Activated naive CD4-positive, alpha-beta T cell treated with anti-CD3 and anti-CD28 coated beads, Interleukin-2, amount 10 ng/mL, durations not matched to agents 7 days and 5 days (primary cell): Measurements from ENCODE around the gene REXO4.

Source experiments
- CTCF ChIA-PET: fragments of 350-600 bp; sonication (Branson Sonifier 250); formaldehyde crosslinking; loops from one replicate; lab custom pipeline; 2021; ENCODE audit warnings: antibody characterized with exemption; lab: Charles Lee
- DNase-seq: peaks from one replicate; pipeline ENCODE4 v3.0.0-alpha.2; 2020
- H3K27ac Mint-ChIP-seq: one replicate; pipeline ENCODE4 v1.8.0; 2021; ENCODE audit warnings: mild to moderate bottlenecking, moderate library complexity, mixed read lengths
- H3K27me3 Mint-ChIP-seq: one replicate; pipeline ENCODE4 v1.8.0; 2021; ENCODE audit warnings: mild to moderate bottlenecking, mixed read lengths
- H3K36me3 Mint-ChIP-seq: one replicate; pipeline ENCODE4 v1.8.0; 2021; ENCODE audit warnings: mixed read lengths
- H3K4me1 Mint-ChIP-seq: one replicate; pipeline ENCODE4 v1.8.0; 2021; ENCODE audit warnings: mixed read lengths
- H3K4me3 Mint-ChIP-seq: one replicate; pipeline ENCODE4 v1.8.0; 2021; ENCODE audit warnings: mild to moderate bottlenecking, moderate library complexity, mixed read lengths
- H3K9me3 Mint-ChIP-seq: one replicate; pipeline ENCODE4 v1.8.0; 2021; ENCODE audit warnings: mixed read lengths

REXO4 gene

DNA sequence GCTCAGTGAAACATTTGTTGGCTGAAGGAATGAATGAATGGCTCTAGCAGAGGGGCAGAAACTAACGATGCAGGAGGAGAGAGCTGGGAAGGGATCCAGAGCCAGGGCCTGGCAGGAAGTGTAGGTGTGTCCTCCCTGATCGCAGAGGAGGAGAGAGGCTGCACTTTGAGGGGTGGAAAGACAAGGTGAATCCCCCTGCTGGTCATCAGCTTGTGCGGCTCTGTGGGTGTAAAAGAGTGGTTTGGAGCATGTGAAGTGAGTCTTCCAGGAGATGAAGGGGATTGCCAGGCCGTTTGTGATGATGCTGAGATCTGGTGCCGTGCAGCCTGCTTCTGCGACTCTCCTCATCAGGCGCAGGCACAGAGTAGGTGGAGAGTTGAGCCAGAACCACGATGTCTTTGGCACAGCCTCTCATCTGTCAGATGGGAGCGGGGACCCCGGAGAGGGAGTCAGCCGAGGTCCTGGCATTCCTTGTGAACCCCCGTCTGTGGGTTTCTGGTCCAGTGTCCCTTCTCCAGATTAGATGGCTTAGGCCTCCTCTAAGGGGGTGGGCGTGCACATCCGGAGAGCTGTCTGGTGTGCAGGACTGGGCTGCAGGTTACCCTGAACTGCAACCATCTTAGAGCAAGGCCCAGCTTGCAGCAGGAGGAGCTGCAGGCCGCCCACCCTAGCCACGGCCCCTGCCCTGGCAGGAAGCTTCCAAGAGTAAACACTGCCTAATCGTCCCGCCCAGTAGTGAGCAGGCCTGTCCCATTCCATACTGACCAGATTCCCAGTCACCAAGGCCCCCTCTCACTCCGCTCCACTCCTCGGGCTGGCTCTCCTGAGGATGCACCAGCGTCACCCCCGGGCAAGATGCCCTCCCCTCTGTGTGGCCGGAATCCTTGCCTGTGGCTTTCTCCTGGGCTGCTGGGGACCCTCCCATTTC is 4.1 kb upstream of the REXO4 start, which contains the start of gene ADAMTS13:
Gene ADAMTS13 (plus strand): TSS at position 753 of the 928 bp plus-strand sequence. CDS start 77 bp downstream, at position 830.
- DNase-seq = no peak
- peaks cover 24% of the 10 kb centered on the region for H3K27me3 Mint-ChIP-seq
- H3K36me3 Mint-ChIP-seq = peaks cover 2% of the 10 kb centered on the region
- H3K9me3 Mint-ChIP-seq = no peaks in the 10 kb centered on the region
- no peak within 1 kb of the TSS for H3K27ac Mint-ChIP-seq
- no peak within 1 kb of the TSS for H3K4me3 Mint-ChIP-seq
- peaks cover 30% of the 10 kb centered on the region for H3K4me1 Mint-ChIP-seq
- CTCF ChIA-PET = no interaction called here

DNA sequence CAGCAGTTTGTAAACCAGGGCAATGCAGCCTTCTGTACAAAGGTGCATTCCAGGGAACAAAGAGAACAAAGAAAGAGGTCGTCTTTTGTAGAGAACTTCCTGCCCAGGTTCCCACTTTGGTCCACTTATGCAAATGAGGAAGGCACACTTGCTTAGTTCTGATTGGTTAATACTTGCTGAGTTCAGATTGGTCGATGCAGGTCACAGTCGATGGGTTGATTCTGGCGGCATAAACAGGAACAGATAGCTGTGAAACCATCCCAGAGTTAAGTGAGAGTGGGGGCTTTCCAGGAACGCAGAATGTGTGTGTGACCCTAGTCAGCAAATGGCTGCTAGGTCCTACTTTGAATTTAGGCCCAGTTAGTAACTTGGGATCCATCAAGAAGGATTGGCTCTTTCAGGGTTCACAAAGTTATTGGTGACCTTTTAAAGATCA is 2.6 kb upstream of the REXO4 start:
- H3K4me1 Mint-ChIP-seq = peaks cover 45% of the 10 kb centered on the region
- CTCF ChIA-PET = no interaction called here

DNA sequence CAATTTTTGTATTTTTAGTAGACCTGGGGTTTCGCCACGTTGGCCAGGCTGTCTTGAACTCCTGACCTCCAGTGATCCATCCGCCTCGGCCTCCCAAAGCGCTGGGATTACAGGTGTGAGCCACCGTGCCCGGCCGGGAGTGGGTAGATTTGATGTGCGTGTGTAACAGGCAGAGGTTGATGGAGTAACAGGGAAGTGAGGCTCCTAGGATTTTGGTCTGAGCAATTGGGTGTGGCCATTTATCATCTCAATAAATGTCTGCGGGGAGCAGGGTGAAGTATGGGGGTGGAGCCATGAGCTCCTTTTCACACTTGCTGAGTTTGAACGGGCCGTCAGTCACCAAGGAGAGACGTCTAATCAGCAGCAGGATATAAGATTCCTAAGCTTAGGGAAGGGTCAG is 1.2 kb upstream of the REXO4 start:
- CTCF ChIA-PET = interaction anchor here (1.0 kb wide), 1 partner anchor 10 kb away, joined by 3 read pairs; no protein-coding TSS in a partner anchor
- Mint-ChIP-seq H3K4me1 (peaks cover 58% of the 10 kb centered on the region), H3K27me3 (no peaks in the 10 kb centered on the region), H3K36me3 (peaks cover 14% of the 10 kb centered on the region), H3K4me3 (peak overlapping the region; percentile 81), H3K27ac (no peak overlapping the region), H3K9me3 (no peaks in the 10 kb centered on the region)
- no peak for DNase-seq

More for the DNA sequence above, 2.6 kb upstream of the REXO4 start:
- no peak for DNase-seq
- Mint-ChIP-seq H3K36me3 (peaks cover 4% of the 10 kb centered on the region), H3K27me3 (peaks cover 9% of the 10 kb centered on the region), H3K4me3 (peak overlapping the region; percentile 2), H3K27ac (no peak overlapping the region), H3K9me3 (no peaks in the 10 kb centered on the region)

- CTCF ChIA-PET = interaction anchor here (0.9 kb wide), 2 partner anchors 10 to 17 kb away, joined by 3 to 4 read pairs; no protein-coding TSS in a partner anchor
- DNase-seq = no peak
- H3K27me3 Mint-ChIP-seq = no peaks in the 10 kb centered on the region
- H3K27ac Mint-ChIP-seq = no peak overlapping the region
- H3K4me1 Mint-ChIP-seq = peaks cover 50% of the 10 kb centered on the region
- no peaks in the 10 kb centered on the region for H3K9me3 Mint-ChIP-seq
- peaks cover 34% of the 10 kb centered on the region for H3K36me3 Mint-ChIP-seq
- no peak overlapping the region for H3K4me3 Mint-ChIP-seq
These were observed 2.6 kb downstream of the REXO4 start for GRCh38 chr9:133415170-133415569.

GRCh38 chr9:133408042-133408441 is 9.8 kb downstream of the REXO4 start:
- DNase-seq = no peak
- H3K4me3 Mint-ChIP-seq = no peak overlapping the region
- peaks cover 5% of the 10 kb centered on the region for H3K4me1 Mint-ChIP-seq
- no peaks in the 10 kb centered on the region for H3K9me3 Mint-ChIP-seq
- peaks cover 52% of the 10 kb centered on the region for H3K36me3 Mint-ChIP-seq
- CTCF ChIA-PET = no interaction called here
- H3K27me3 Mint-ChIP-seq = no peaks in the 10 kb centered on the region
- no peak overlapping the region for H3K27ac Mint-ChIP-seq

- DNase-seq = peak; percentile 84
- no peak overlapping the region for H3K4me3 Mint-ChIP-seq
- no peaks in the 10 kb centered on the region for H3K27me3 Mint-ChIP-seq
- H3K36me3 Mint-ChIP-seq = peaks cover 44% of the 10 kb centered on the region
- H3K27ac Mint-ChIP-seq = peak overlapping the region; percentile 8
- no peaks in the 10 kb centered on the region for H3K9me3 Mint-ChIP-seq
- CTCF ChIA-PET = interaction anchor here (1.0 to 3.4 kb wide), 3 partner anchors 11 to 80 kb away, joined by 3 to 13 read pairs (median 12); no protein-coding TSS in a partner anchor
- H3K4me1 Mint-ChIP-seq = peaks cover 5% of the 10 kb centered on the region
These were observed 11.1 kb downstream of the REXO4 start for GRCh38 chr9:133406480-133407307.

DNA sequence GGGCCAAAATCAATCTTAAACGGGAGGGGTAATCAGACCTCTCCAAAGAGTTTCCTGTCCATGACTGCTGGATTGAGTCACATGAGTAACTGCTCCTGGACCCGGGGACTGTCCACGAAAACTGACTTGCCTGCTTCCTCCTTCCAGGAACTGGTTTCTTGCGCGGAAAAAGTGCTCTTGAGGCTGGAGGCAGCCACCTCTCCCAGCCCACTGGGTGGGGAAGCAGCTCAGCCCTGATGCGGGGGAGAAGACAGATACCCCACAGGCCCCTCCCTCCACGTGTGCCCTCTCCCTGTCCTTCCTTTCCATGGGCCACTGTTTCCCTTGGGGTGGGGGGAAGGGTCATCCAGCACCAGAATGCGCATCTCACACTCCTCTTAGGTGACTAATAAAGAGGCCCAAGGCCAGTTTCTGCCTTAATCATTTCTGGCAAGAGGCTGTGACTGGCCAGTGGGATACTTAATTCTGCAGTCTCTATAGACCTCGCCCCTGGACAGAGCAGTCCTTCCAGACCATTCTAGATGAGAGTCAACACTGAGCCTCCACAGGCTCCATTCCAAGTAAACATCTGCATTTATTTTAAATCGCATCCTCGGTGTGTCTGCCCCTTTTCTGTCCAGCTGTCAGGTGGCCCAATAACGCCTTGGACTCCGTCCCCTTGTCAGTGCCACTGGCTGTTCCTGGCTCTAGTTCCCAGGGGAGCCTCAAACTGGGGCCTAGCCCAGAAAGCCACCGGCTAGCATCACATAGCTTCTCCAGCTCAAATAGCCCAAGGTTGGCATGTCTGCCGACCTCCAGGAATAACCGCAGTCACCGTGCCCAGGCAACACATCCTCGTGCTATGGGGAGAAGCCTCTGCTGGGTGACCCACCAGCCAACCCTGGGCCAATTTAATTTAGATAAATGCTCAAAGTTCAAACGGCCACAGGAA is 12.0 kb downstream of the REXO4 start:
- no peak for DNase-seq
- H3K27ac Mint-ChIP-seq = no peak overlapping the region
- H3K9me3 Mint-ChIP-seq = no peaks in the 10 kb centered on the region
- peaks cover 40% of the 10 kb centered on the region for H3K36me3 Mint-ChIP-seq
- no peaks in the 10 kb centered on the region for H3K27me3 Mint-ChIP-seq
- peaks cover 5% of the 10 kb centered on the region for H3K4me1 Mint-ChIP-seq
- no peak overlapping the region for H3K4me3 Mint-ChIP-seq
- CTCF ChIA-PET = interaction anchor here (1.0 to 3.9 kb wide), 8 partner anchors 10 to 218 kb away, joined by 3 to 28 read pairs (median 4); no protein-coding TSS in a partner anchor

GRCh38 chr9:133404454-133405002 is 13.3 kb downstream of the REXO4 start:
- Mint-ChIP-seq H3K9me3 (no peaks in the 10 kb centered on the region), H3K27ac (no peak overlapping the region), H3K4me1 (peaks cover 5% of the 10 kb centered on the region), H3K4me3 (no peak overlapping the region), H3K36me3 (peaks cover 29% of the 10 kb centered on the region), H3K27me3 (no peaks in the 10 kb centered on the region)
- no peak for DNase-seq
- CTCF ChIA-PET = interaction anchor here (0.7 to 3.9 kb wide), 11 partner anchors 9 to 217 kb away, joined by 3 to 28 read pairs (median 4); partner anchors contain the start of gene STKLD1

GRCh38 chr9:133403766-133404453 is 13.9 kb downstream of the REXO4 start:
- Mint-ChIP-seq H3K4me1 (peaks cover 5% of the 10 kb centered on the region), H3K36me3 (peaks cover 27% of the 10 kb centered on the region), H3K9me3 (no peaks in the 10 kb centered on the region), H3K27me3 (no peaks in the 10 kb centered on the region), H3K27ac (no peak overlapping the region), H3K4me3 (no peak overlapping the region)
- peak; percentile 72 for DNase-seq
- CTCF ChIA-PET = interaction anchor here (0.7 to 3.9 kb wide), 11 partner anchors 8 to 216 kb away, joined by 3 to 28 read pairs (median 4); partner anchors contain the start of gene STKLD1

DNA sequence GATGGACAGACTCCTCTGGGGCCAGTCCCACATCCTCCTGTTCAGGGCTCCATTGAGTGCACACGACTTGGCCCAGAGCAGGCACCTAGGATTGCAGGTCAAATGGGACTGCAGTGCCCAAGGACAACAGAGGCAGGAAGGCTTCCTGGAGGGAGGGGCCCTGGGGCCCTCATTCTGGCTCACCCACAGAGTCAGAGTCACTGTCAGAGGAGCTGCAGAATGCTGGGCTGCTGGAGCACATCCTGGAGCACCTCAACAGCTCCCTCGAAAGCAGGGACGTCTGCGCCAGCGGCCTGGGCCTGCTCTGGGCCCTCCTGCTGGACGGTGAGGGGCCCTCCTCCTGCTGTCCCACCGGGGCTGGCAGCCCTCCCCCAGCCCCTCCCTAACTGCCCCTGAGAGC is 15.1 kb downstream of the REXO4 start:
- DNase-seq = no peak
- peaks cover under 1% of the 10 kb centered on the region for H3K27me3 Mint-ChIP-seq
- CTCF ChIA-PET = interaction anchor here (1.9 to 3.9 kb wide), 2 partner anchors 53 to 215 kb away, joined by 6 to 28 read pairs; no protein-coding TSS in a partner anchor
- no peaks in the 10 kb centered on the region for H3K9me3 Mint-ChIP-seq
- H3K36me3 Mint-ChIP-seq = peaks cover 22% of the 10 kb centered on the region
- H3K4me1 Mint-ChIP-seq = peaks cover 5% of the 10 kb centered on the region
- H3K27ac Mint-ChIP-seq = no peak overlapping the region
- no peak overlapping the region for H3K4me3 Mint-ChIP-seq

DNA sequence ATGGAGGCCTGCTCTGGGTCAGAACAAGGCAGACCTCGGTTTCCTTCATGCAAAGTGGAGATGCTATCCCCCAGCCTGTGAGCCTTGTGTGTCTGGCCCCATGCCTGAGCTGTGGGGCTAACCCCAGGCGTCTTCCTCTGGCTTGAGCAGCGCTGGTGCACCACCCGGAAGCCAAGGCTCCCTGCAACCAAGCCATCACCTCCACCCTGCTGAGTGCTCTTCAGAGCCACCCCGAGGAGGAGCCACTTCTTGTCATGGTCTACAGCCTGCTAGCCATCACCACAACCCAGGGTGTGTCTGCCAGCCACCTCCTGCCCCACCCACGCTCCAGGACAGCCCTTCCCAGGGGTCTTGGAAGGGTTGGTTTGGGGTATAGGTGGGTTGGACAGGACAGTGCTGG is 16.2 kb downstream of the REXO4 start:
- CTCF ChIA-PET = interaction anchor here (3.9 kb wide), 1 partner anchor 214 kb away, joined by 28 read pairs; no protein-coding TSS in a partner anchor
- no peak overlapping the region for H3K27ac Mint-ChIP-seq
- no peaks in the 10 kb centered on the region for H3K9me3 Mint-ChIP-seq
- H3K27me3 Mint-ChIP-seq = peaks cover 10% of the 10 kb centered on the region
- H3K36me3 Mint-ChIP-seq = peaks cover 14% of the 10 kb centered on the region
- H3K4me1 Mint-ChIP-seq = no peaks in the 10 kb centered on the region
- H3K4me3 Mint-ChIP-seq = no peak overlapping the region
- no peak for DNase-seq

DNA sequence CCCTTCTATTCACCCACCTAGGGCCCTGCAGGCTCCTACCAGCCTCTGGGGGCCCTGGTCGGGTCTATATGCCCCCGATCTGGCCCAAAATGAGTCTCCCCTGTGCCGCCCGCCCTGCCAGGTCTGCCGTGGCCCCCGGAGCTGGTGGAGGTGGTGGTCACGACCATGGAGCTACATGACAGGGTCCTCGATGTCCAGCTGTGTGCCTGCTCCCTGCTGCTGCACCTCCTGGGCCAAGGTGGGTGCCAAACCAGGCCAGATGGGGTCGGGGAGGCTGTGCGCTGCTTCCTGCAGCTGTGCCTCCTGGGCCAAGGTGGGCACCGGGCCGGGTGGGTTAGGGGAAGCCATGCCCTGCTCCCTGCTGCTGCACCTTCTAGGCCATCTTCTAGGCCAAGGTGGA is 17.5 kb downstream of the REXO4 start:
- H3K4me1 Mint-ChIP-seq = no peaks in the 10 kb centered on the region
- peaks cover 16% of the 10 kb centered on the region for H3K27me3 Mint-ChIP-seq
- no peaks in the 10 kb centered on the region for H3K9me3 Mint-ChIP-seq
- DNase-seq = no peak
- H3K4me3 Mint-ChIP-seq = no peak overlapping the region
- H3K36me3 Mint-ChIP-seq = peaks cover 4% of the 10 kb centered on the region
- no peak overlapping the region for H3K27ac Mint-ChIP-seq
- CTCF ChIA-PET = interaction anchor here (0.5 to 1.3 kb wide), 2 partner anchors 9 to 215 kb away, joined by 4 to 5 read pairs; no protein-coding TSS in a partner anchor
